ENCODE data around the gene LRRK1.
A peak's percentile ranks its signal among the peaks of the same experiment; 100 is the strongest.

LRRK1 gene

GRCh38 chr15:101066501-101067408 lies 147.6 kb downstream of the LRRK1 start:
- no peak overlapping the region for H3K4me3 ChIP-seq (ENCODE audit: low read depth, low read length)
- POLR2A ChIA-PET = interaction anchor here (0.6 kb wide), 1 partner anchor 210 kb away, joined by 3 read pairs; no protein-coding TSS in a partner anchor
- no peak for DNase-seq (ENCODE audit: low read depth, low spot score)
- no peak for TF ChIP-seq CTCF (IDR thresholded peaks at IDR 0.05; ENCODE audit: insufficient read depth, low read length, missing control alignments)
- CTCF ChIA-PET = interaction anchor here (0.9 to 1.7 kb wide), 10 partner anchors 18 to 191 kb away, joined by 3 to 6 read pairs (median 4); no protein-coding TSS in a partner anchor

- no peak for TF ChIP-seq CTCF (IDR thresholded peaks at IDR 0.05; ENCODE audit: insufficient read depth, low read length, missing control alignments)
- no peak overlapping the region for H3K4me3 ChIP-seq (ENCODE audit: low read depth, low read length)
- no peak for DNase-seq (ENCODE audit: low read depth, low spot score)
- POLR2A ChIA-PET = interaction anchor here (1.0 kb wide), 2 partner anchors 184 to 200 kb away, joined by 3 read pairs; partner anchors contain the start of gene CHSY1
- CTCF ChIA-PET = interaction anchor here (1.1 to 4.8 kb wide), 9 partner anchors 17 to 190 kb away, joined by 3 to 18 read pairs (median 4); no protein-coding TSS in a partner anchor
These were observed 148.7 kb downstream of the LRRK1 start for GRCh38 chr15:101067660-101068522.

GRCh38 chr15:101068523-101068960 lies 149.4 kb downstream of the LRRK1 start:
- CTCF ChIA-PET = interaction anchor here (0.7 to 4.8 kb wide), 5 partner anchors 8 to 206 kb away, joined by 3 to 18 read pairs (median 4); no protein-coding TSS in a partner anchor
- H3K4me3 ChIP-seq (ENCODE audit: low read depth, low read length) = no peak overlapping the region
- POLR2A ChIA-PET = interaction anchor here (1.0 kb wide), 2 partner anchors 184 to 199 kb away, joined by 3 read pairs; partner anchors contain the start of gene CHSY1
- no peak for DNase-seq (ENCODE audit: low read depth, low spot score)
- TF ChIP-seq CTCF (IDR thresholded peaks at IDR 0.05; ENCODE audit: insufficient read depth, low read length, missing control alignments) = no peak

- DNase-seq (ENCODE audit: low read depth, low spot score) = no peak
- CTCF ChIA-PET = interaction anchor here (0.7 to 4.8 kb wide), 7 partner anchors 9 to 206 kb away, joined by 3 to 18 read pairs (median 6); no protein-coding TSS in a partner anchor
- peak; percentile 17 for TF ChIP-seq CTCF (IDR thresholded peaks at IDR 0.05; ENCODE audit: insufficient read depth, low read length, missing control alignments)
- POLR2A ChIA-PET = interaction anchor here (1.0 kb wide), 2 partner anchors 183 to 199 kb away, joined by 3 read pairs; partner anchors contain the start of gene CHSY1
- H3K4me3 ChIP-seq (ENCODE audit: low read depth, low read length) = no peak overlapping the region
These were observed 149.9 kb downstream of the LRRK1 start for GRCh38 chr15:101068961-101069653.

- ChIA-PET CTCF (interaction anchor here (0.9 to 4.8 kb wide), 5 partner anchors 18 to 205 kb away, joined by 3 to 18 read pairs (median 9); no protein-coding TSS in a partner anchor), POLR2A (no interaction called here)
- no peak for TF ChIP-seq CTCF (IDR thresholded peaks at IDR 0.05; ENCODE audit: insufficient read depth, low read length, missing control alignments)
- no peak overlapping the region for H3K4me3 ChIP-seq (ENCODE audit: low read depth, low read length)
- no peak for DNase-seq (ENCODE audit: low read depth, low spot score)
These were observed 150.5 kb downstream of the LRRK1 start for GRCh38 chr15:101069654-101069973.

Data from AG04449 (cell line).